GF-D8 (cell line): ENCODE data around the gene WDR72.

ENCODE experiments used
- DNase-seq: peaks from one replicate; lab custom pipeline; 2025; lab: John Stamatoyannopoulos, UW

The WDR72 gene

DNA sequence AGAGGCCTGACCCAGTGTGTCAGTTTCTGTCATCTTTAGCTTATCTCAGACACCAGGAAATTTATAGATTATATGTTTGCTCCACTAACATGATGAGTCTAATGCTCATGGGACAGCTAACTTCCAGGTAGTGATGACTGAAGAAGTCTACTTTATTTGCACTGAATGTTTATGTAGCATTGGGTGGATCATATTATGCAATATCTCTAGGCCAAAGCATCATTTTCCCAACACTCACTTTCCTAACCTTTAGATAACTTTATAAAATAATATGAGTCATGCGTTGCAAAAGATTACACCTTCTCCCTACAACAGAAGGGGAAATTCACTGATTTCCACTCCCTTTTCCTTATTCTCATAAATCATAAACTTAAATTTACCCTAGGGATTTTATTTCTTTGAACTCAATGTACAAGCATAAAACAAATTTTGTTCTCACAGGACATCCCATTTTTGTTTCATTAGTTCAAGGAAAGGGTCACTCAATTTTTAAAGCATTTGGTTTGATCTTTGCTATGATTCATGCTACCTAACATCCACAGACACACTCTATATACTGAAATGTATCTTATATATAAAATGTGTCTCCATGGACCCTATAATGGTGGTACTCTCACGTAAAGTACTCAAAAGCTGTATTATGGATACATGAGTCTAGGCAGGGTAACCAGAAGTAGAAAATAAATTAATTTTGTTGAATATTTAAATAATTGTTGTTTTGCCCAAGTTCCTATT lies 225.2 kb downstream of the WDR72 start:
- DNase-seq = no peak

DNA sequence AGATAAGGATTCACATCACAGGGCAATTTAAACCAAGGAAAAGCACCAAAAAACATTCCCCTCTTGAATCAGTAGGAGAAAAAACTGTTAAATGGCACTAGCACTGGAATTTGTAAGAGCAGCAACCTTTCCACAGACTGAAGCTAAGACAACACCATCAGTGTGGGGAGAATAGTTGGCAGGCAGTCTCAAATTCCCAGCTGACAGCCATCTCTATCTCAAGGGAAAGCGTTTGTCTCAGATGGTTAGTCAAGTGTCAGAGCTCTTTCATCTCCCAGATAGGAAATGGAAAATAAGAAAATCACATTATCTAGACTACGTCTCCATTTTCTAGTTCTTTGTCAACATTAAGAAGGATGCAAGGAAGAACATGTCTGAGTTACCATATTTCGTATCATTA lies 228.7 kb downstream of the WDR72 start:
- DNase-seq = no peak

DNA sequence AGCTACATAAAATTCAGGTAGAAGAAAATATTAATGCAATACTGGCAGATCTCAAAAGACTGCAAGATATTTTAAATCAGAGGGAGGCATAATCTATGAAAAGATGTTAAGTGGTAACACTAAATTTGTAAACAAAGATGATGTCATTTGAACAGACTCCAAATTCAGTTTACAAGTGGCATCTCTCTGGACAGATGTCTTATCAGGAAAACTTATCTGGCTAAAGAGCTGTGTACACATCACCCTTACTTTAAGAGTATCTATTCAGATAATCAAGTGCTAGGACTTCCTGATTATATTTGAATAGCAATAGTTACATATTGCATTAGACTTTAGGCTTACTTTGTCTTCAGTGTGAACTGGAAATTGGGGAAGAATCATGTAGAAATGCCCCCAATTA lies 231.5 kb downstream of the WDR72 start:
- DNase-seq = no peak

DNA sequence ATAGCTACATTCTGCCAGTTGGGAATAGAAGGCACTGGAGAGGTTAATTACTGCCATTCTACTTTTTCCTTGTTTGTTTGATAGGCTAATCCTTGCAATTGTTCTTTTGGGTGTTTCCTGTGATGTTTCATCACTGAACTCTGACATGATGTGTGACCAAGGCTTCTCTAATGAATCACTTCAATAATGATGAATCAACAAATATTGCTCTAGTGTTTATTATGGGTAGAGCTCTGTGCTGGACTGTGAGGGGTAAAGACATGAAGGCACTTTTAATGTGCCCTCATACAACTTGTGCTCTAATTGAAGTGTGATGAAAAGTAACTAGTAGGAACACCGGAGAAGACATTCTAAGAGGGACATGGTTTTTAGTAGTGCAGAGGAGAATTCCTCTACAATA lies 233.6 kb downstream of the WDR72 start:
- DNase-seq = no peak

DNA sequence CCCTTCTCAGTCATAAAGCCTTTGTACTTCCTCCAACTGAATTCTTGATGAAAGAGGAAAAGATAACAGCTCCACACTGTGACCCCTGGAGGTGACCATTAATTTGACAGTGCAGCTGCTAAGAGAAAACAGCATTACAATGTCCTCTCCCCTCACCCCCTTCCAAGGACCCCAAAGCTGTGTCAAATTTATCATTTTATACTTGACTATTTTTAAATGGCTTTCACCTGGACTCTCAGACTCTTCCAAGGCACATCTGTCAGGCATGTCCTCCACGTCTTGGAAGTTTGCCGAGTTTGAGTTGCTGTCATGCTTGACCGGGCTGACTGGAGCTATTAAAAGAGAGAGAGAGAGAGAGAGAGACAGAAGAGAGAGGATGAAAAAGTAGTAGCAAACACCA lies 236.5 kb downstream of the WDR72 start:
- DNase-seq = no peak

DNA sequence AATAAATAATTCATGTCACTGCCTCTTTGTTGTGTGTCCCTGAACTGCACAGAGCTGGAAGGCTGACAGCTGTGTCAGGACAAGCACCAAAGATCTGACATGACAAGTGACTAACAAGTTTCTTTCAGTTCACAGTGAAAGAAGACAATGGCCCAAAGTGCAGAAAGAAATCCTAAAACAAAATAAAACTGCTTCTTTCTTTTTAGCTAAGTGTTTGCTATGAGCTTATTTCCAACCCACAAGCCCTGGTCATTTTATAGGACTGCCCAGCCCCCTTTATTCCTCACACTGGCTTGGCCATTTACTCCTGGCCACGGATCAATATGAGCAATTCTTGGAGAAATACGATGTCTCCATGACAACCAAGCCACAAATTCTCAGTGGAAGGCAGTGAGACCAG lies 238.5 kb downstream of the WDR72 start:
- DNase-seq = no peak

DNA sequence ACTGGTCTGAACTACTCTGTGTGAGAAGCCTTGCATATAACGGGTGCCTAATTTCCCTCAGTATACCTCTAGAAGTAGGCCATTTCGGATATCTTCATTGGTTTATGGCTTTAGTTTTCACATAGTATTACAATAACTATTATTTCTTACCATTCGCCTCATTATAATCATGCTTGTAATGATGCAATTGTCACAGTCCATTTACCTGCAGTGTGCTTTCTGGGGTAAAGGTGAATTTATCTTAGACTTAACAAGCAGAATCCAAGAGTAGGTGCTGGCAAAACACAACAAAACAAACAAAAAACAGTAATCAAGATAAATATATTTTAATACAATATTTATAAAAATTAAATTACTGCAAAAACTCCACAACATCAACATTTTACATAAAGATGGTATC lies 246.0 kb downstream of the WDR72 start:
- DNase-seq = no peak

DNA sequence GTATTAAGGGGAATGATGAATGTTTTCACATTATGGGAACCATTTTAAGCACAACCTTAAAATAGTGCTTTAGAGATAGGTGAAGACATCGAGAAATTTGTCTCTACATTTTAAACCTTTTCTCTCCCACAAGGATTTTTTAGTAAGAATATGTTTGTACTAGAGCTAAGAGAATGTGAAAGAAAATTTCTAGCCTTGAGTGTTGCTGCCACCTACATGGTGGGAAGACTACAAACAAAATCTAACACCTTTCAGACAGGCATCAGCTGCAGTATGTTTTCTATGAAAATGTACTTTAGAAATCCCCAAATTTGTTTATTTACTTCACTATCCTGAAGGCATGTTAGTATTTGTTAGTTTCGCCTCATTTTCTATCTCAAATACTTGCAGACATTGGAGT lies 247.4 kb downstream of the WDR72 start:
- no peak for DNase-seq

DNA sequence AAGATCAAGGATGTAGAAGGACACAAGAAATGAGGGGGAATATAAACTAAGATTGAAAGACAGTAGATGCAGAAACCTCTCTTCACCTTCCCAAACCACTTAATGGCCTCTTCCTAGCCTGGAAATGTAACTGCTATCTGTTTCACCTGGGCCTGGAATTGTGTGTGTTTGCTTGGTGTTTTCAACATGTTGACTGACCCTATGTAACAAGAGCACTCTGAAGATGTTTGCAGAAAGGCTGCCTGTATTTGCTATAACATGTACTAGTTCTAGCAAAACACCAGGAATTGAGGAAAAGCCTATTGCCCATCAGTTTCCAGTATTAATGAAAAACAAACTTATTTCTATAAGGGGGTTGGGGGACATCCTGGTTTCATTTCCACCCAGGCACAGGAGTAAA lies 248.3 kb downstream of the WDR72 start:
- no peak for DNase-seq

DNA sequence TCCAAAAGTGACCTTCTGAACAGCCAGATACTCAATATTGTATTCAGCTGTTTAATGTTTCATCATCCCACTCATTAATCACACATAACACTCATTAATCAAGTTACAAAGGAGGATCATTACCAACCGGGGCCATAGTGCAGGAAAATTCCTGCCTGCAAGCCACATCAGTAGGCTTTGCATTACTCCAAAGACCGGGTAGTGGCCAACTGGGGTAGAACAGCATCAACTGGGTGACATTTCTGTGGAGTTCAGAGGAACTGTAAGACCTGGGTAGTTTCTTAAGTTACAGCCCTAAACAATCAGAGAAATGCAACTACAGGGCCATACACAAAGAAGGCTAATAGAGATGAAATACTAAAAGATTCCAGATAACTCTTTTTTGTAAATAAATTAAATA lies 253.1 kb downstream of the WDR72 start:
- no peak for DNase-seq

DNA sequence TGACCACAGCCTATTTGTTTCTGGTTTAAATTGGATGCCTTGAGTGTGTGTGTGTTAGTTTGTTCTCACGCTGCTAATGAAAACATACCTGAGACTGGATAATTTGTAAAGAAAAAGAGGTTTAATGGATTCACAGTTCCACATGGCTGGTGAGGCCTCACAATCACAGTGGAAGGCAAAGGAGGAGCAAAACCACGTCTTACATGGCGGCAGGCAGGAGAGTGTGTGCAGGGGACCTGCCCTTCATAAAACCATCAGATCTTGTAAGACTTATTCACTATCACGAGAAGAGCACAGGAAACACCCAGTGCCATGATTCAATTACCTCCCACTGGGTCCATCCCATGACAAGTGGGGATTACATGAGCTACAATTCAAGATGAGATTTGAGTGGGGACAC lies 260.5 kb downstream of the WDR72 start:
- no peak for DNase-seq

DNA sequence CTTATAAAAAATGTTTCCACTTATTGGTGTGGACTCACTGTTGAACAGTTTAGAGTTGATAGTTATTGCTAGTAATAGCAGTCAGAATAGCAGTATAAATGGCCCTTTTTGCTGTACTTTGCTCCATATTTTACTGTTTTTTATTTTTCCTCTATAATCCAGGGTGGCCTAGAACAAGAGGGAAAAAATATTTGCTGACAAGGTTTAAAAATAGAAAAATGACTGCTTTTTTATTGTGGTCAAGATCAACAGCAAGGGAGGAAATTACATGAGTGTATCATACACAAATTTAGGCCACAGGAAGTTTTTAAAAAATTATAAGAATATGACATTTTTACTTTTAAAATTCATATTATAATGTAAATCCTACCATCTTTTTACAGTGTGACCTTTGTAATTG lies 269.1 kb downstream of the WDR72 start:
- DNase-seq = no peak

DNA sequence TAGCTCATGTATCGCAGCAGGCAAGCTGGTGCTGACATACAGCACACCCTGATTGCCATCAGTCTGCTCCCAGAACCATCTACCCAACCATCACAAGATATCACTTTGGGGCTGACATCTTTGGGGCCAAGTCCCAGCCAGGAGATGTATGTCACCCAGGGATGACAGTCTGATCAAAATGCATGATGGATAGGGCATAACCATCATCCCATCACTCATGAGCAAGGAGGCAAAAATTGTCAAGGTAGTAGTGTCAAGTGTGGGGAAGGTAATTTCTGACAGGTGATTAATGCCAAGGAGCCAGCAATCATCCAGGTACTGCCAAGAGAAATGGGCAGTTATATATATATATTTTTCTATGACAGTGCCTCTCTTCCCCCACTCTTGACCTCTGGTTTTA lies 277.4 kb downstream of the WDR72 start:
- DNase-seq = no peak

DNA sequence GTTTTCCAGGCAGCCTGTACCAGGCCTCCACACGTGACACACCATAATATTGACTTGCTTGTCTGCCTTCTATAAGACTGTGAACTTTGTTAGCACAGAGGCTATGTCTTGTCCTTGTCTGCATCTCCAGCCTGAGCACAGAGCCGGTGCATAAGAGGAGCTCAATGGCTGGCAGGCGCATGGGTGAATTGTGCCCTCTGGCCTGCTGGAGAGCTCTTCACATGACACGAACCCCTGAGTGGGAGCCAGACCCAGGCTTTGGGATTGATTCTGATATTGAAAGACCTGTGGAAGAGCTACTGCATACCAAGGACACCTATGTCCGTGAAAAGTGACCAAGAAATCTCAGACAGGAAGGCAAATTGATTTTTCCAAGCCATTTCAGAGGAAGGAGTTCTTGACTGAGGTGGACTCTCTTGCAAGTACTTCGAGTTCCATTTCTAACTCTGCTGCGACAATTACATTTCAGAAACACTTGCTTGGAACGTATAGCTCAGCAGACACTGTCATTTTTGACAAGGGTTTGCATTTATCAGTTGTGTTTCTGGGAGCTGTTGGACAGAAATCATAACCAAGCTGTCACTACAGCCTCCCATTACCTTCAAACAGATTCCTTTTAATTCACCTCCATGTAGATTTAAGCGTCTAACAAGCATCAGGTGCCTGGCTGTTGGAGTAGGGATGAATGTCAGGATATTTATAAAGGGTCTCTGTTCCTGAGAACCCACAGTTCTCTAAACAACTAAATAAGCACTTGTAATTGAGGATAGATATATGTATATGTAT lies 281.3 kb downstream of the WDR72 start:
- DNase-seq = no peak

DNA sequence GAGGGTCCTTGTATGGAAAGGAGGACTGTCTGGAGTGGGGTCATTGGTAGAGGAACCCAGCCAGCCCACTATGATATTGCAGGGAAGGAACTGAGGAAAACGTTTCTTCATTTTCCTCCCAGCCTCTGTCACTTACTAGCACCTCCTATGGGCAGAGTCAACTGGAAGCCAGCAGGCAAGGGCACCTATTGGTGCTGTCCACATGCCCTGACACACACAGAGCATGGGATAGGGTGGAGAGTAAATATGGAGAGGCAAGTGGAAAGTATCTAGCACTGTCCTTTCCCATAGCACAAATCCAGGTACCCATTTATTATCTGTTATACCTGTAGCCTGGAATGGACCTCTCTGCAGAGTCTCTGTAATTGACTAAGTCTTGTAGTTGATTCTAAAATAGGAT lies 285.6 kb downstream of the WDR72 start:
- no peak for DNase-seq

DNA sequence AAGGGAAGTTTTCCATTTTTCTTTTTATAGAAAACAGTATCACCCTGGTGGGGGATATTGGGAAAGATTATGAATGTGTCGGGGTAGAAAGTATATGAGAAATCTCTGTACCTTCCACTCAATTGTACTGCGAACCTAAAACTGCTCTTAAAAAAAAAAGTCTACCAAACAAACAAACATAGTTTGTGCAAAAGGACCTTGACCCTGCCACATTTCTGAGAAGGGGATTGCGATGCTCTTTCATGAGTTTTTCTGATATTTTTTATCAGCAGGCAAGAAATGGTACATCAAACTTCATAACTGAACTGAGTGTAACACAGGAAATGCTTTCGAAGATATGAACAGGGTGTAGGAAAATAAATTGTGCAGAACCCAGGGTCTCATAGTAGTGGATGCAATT lies 286.0 kb downstream of the WDR72 start:
- DNase-seq = no peak

DNA sequence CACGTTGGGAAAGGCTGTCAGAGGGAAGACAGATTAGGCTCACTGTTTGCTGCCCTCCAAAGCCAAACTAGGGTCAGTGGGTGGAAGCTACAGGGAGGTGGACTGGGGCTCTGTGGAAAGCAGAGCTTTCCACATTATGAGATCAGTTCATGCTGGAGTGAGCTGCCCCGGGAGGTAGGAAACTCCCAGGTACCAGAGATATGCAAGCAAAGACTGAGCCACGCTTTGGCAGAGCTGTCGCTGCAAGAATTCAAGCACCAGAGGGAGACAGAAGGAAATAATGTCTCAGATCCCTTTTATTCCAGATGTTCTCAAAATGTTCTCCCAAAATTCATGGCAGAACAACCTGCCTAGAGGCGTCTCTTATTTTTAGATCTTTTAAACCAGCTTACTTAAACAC lies 286.6 kb downstream of the WDR72 start:
- DNase-seq = no peak

DNA sequence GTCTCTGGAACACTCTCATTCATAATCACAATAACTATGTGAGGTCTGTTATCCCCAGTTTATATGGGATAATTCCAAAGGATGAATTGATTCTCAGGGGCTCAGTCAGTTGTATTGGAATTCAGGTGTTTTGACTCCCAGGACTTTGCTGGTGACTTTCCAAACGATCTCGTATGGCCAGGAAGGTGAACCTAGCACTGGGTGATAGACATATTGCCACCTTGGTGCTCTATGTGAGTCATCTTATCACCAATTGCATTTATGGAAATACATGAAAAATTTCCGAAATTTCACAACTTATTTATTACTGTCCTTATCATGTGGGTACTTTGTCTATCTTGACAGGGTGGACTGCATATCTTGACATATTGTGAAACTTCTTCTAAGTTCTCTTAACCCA lies 287.3 kb downstream of the WDR72 start:
- DNase-seq = no peak

DNA sequence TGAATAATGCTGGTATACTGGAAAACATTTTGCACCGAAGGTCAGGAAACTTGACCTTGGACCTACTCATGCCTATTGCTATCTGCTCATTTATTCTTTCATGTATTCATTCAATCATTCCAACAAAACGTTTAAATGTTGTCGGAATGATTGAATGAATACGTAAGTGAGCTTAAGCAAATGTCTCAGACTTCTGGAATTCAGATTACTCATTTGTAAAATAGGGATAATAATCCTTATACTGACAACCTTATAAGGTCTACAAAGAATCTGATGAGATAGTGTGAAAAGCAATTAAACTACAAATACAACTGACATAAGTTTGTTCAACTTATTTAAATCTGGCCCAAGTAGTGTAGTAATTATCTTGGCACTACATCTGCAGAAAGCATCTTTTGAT lies 288.7 kb downstream of the WDR72 start:
- DNase-seq = no peak

DNA sequence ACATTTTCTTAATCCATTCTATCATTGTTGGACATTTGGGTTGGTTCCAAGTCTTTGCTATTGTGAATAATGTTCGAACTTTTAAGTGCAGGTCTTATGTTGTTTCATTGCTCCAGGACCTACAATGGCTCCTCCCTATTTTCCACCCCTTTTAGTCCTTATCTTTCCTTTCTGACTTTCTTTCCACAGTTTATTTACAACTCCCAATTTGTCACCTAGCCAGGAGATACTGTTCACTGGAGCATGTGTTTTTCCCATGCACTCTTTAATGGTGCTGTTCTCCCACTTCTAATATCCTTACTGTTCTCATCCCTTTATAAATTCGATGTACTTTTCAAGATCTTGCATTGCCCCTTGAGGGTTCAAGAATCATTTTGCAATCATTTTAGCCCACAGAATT lies 290.0 kb downstream of the WDR72 start:
- DNase-seq = no peak
